Astrocyte of the cerebellum (primary cell): ENCODE results near the gene PRAME.
"Not testable (repeated sequence)": the region's sequence is repeated elsewhere in the genome, so short reads cannot be mapped to it uniquely, and the experiment has no call there.

Experiments used
- DNase-seq: peaks from one replicate; pipeline ENCODE4 v3.0.0-alpha.2; 2011; ENCODE audit warnings: low read depth
- H3K4me3 ChIP-seq: 2 replicates; pipeline ENCODE4 v1.5.1; 2011; ENCODE audit warnings: mild to moderate bottlenecking, low read depth, low read length, moderate library complexity
- in situ Hi-C: cut with HindIII; loops from 2 replicates; pipeline ENCODE4 v1.10.0; 2017; ENCODE audit warnings: low sequenced_read_pairs
- TF ChIP-seq, protein P1 (sequence below): IDR thresholded peaks from 2 replicates; pipeline ENCODE4 v1.5.1; 2012; ENCODE audit warnings: low read length, low read depth, moderate library complexity, mild to moderate bottlenecking; ENCODE audit errors: missing control alignments

The PRAME gene, protein sequence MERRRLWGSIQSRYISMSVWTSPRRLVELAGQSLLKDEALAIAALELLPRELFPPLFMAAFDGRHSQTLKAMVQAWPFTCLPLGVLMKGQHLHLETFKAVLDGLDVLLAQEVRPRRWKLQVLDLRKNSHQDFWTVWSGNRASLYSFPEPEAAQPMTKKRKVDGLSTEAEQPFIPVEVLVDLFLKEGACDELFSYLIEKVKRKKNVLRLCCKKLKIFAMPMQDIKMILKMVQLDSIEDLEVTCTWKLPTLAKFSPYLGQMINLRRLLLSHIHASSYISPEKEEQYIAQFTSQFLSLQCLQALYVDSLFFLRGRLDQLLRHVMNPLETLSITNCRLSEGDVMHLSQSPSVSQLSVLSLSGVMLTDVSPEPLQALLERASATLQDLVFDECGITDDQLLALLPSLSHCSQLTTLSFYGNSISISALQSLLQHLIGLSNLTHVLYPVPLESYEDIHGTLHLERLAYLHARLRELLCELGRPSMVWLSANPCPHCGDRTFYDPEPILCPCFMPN

DNA sequence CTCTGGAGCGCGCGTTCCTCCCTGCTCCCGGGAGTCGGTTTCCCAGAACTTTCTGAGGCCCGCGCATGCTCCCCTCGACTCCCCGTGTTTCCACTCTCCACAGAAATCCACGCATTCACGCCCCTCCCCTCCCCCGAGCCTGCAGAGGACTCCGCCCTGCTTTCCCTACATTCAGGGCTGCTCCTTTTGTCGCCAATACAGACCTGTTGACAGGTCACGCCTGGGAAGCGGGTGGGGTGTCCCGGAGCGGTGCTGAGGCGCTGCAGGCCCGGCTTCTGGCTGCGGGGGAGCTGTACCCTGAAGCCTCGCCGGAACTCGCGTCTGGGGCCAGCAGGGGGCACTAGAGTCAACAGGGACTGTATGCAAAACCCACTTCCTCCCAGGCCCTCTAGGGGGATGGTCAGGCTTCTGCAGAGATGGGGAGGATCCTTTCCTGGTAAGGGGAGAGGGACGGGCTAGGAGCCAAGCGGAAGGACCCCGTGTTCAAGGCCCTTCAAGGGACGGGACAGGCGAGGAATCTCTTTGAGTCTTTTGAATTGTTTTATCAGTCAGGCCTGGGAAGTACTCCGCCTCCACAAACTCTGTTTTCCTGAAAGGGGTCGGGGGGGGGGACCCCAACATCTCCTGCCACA lies at the start of gene PRAME:
TSS of gene PRAME (minus strand) at position 294 of the 632 bp plus-strand sequence. CDS start 2,433 bp downstream, outside the sequence.
- DNase-seq = no peak
- in situ Hi-C loops = no loop called here
- no peak within 1 kb of the TSS for H3K4me3 ChIP-seq
- TF ChIP-seq, protein P1, sequence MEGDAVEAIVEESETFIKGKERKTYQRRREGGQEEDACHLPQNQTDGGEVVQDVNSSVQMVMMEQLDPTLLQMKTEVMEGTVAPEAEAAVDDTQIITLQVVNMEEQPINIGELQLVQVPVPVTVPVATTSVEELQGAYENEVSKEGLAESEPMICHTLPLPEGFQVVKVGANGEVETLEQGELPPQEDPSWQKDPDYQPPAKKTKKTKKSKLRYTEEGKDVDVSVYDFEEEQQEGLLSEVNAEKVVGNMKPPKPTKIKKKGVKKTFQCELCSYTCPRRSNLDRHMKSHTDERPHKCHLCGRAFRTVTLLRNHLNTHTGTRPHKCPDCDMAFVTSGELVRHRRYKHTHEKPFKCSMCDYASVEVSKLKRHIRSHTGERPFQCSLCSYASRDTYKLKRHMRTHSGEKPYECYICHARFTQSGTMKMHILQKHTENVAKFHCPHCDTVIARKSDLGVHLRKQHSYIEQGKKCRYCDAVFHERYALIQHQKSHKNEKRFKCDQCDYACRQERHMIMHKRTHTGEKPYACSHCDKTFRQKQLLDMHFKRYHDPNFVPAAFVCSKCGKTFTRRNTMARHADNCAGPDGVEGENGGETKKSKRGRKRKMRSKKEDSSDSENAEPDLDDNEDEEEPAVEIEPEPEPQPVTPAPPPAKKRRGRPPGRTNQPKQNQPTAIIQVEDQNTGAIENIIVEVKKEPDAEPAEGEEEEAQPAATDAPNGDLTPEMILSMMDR = peak; percentile 27

DNA sequence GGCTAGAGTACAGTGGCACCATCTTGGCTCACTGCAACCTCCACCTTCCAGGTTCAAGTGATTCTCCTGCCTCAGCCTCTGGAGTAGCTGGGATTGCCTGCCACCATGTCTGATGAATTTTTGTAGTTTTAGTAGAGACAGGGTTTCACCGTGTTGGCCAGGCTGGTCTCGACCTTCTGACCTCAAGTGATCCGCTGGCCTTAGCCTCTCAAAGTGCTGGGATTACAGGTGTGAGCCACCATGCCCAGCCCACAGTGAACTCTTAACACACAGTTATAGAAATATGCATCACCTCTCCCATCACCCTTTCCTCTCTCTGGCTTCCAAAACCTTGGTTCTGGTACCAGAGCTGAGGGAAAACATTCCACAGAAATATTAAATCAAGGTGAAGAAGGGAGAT lies 49.0 kb upstream of the PRAME start:
- in situ Hi-C loops = loop anchor here (10.0 kb wide), 1 partner anchor 67 kb away; no protein-coding TSS in a partner anchor
- DNase-seq, H3K4me3 ChIP-seq: not testable (repeated sequence)

DNA sequence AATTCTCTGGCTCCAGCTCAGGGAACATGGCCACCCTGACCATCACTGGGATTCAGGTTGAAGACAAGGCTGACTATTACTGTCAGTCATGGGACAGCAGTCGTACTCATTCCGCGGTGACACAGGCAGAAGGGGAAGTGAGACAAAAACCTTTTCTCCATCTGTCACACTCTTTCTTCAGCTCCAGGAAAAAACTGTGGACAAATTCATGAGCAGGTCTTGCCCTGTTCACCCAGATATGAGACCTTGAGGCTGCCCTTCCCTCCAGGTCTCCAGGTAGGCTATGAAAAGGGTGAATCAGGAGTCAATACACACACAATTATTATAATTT lies 46.0 kb upstream of the PRAME start:
- TF ChIP-seq, protein P1 = no peak
- H3K4me3 ChIP-seq = no peak overlapping the region
- in situ Hi-C loops = loop anchor here (10.0 kb wide), 1 partner anchor 70 kb away; no protein-coding TSS in a partner anchor
- DNase-seq = no peak

DNA sequence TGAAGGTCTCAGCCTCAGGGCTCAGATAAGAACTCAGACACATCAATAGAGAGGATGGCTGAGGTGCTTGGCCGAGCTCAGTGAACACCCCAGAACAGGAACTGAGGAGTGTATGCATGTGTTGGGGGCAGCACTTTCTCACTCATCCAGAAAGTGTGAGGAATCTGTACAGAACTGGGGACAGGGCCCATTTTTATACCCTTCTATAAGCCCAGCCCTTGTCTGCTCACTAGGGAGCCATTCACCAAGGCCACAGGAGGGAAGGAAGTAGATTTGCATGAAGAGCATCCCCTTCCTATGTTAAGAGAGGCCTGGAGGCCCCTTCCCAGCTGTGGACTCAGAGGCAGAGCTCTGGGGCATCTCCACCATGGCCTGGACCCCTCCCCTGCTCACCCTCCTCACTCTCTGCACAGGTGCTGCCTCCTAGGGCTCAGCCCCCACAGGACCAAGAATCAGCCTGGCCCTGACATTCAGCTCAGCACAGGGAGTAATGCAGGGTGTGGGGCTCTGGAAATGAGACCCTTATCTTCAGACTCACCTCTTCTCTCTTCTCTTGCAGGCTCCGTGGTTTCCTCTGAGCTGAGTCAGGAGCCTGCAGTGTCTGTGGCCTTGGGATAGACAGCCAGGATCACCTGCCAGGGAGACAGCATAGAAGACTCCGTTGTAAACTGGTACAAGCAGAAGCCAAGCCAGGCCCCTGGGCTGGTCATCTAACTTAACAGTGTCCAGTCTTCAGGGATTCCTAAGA lies 45.4 kb upstream of the PRAME start:
- no peak for DNase-seq
- TF ChIP-seq, protein P1 = no peak
- in situ Hi-C loops = loop anchor here (10.0 kb wide), 1 partner anchor 70 kb away; no protein-coding TSS in a partner anchor
- no peak overlapping the region for H3K4me3 ChIP-seq

DNA sequence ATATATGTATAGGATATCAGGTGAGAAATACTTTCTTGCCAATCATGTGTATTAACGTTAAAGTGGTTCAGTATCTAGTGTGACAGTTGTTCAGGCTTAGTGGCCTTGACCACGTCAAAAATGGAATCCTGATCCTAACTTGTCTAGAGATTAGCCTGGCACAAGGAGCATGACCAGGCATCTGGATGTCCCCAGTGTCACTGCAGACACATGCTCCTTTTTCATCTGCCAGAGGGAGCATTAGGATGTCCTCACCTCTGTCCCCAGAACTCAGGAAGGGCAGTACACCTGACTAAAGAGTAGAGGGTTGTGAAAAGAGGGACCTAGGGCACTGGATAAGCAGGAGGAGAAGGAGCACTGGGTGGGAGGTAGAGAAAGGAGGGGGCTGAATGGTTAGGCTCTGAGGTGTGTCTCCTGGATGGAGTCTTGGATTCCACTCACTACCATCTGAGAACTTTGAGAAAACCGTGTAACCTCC lies 44.4 kb upstream of the PRAME start:
- TF ChIP-seq, protein P1 = no peak
- no peak for DNase-seq
- in situ Hi-C loops = loop anchor here (10.0 kb wide), 1 partner anchor 71 kb away; no protein-coding TSS in a partner anchor
- H3K4me3 ChIP-seq = no peak overlapping the region

DNA sequence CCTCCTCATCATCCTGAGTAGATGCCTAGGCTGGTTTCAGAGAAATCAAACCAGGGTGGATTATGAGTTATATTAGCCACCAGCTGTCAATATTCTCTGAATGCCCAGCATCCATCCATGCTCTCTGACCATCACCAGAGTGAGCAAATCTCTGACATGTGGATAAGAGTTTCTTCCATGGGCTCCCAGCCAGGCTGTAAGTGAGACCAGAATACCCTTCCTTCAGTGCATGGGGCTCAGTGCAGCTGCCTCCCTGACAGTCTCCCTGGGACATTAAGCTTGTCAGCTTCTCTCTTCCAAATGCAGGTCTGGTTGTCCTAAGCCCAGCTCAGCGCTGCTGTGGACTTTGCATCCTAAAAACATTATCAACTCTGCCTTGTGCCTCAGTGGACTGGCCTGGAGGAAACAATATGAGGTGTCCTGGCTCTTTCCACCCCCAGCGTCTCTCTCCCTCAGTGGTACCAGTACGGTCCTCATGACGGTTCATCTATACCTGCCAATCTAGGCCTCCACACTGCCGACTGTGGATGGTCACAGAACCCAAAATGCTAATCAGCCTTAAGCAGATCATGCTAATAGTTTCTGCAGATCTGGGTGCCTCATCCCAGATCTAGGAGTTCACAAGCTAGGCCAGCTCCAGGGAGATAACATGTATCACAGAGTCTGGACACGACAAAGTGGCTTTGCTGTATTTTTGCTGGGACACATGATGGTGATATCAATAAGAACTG lies 41.6 kb upstream of the PRAME start:
- TF ChIP-seq, protein P1 = no peak
- no peak overlapping the region for H3K4me3 ChIP-seq
- in situ Hi-C loops = loop anchor here (10.0 kb wide), 1 partner anchor 74 kb away; no protein-coding TSS in a partner anchor
- no peak for DNase-seq
